Aorta (tissue), 5 donors: ENCODE data around the gene ADCY10. TPM values are rescaled to one million over a fixed set of nuclear protein-coding genes. Genes with fewer than 3 reads are reported as not detected.

Experiments
- ATAC-seq: fragments of 200-7000 bp; cut with Tn5 transposase; one replicate; pipeline ENCODE4 v1.9.1; 2022; ENCODE audit warnings: moderate library complexity; ENCODE audit not compliant: low FRiP score
- DNase-seq, 2 donors: peaks; one replicate each; pipeline ENCODE4 v3.0.0-alpha.2; 2020
- H3K27ac ChIP-seq, 2 donors: one replicate each; pipeline ENCODE4 v1.5.1; 2013; ENCODE audit warnings: low read length in 2 of 2, mild to moderate bottlenecking in 2 of 2, moderate library complexity in 2 of 2, control low read depth in 1 of 2, inconsistent platforms in 1 of 2, low read depth in 1 of 2
- H3K27me3 ChIP-seq, 2 donors: one replicate each; pipeline ENCODE4 v1.6.1; 2013; ENCODE audit warnings: control low read depth in 1 of 2, low read length in 1 of 2, mild to moderate bottlenecking in 1 of 2, moderate library complexity in 1 of 2; ENCODE audit not compliant: insufficient read depth in 2 of 2, control insufficient read depth in 1 of 2
- H3K36me3 ChIP-seq, 2 donors: one replicate each; pipeline ENCODE4 v1.6.1; 2013; ENCODE audit warnings: control low read depth in 1 of 2, low read length in 1 of 2, mild to moderate bottlenecking in 1 of 2; ENCODE audit not compliant: insufficient read depth in 2 of 2, control insufficient read depth in 1 of 2
- H3K4me1 ChIP-seq, 2 donors: one replicate each; pipeline ENCODE4 v1.6.1; 2013; ENCODE audit warnings: low read length in 2 of 2, control low read depth in 1 of 2, mild to moderate bottlenecking in 1 of 2, moderate library complexity in 1 of 2; ENCODE audit not compliant: insufficient read depth in 2 of 2, control insufficient read depth in 1 of 2
- H3K4me3 ChIP-seq, 2 donors: one replicate each; pipeline ENCODE4 v1.5.1; 2013; ENCODE audit warnings: low read length in 2 of 2, control low read depth in 1 of 2, mild to moderate bottlenecking in 1 of 2
- H3K9me3 ChIP-seq: one replicate; pipeline ENCODE4 v1.6.1; 2013; ENCODE audit warnings: mild to moderate bottlenecking, low read length; ENCODE audit not compliant: control insufficient read depth
- WGBS, 2 donors: extraction: QIAGEN DNeasy Blood & Tissue Kit; methylation state at CpG; one replicate each; pipeline ENCODE4 v1.1.7; 2013; 5-methylcytosine and 5-hydroxymethylcytosine counted together
- intact Hi-C, 2 donors: fragments of 100-400 bp; cut with DNase I; formaldehyde crosslinking; loops; one replicate each; pipeline versions ENCODE4 v1.14.2 to v1.15.0; 2022
- polyA plus RNA-seq, 2 donors: library from polyadenylated mRNA; stranded (reverse); fragments of 200-250 nt; gene quantifications; one replicate each; pipeline ENCODE4 v1.2.3, GENCODE V29; 2013
- total RNA-seq, 2 donors: library from RNA; stranded (reverse); fragmentation: NEBNext Ultra II Directional; extraction: Animal tissue kit (Norgen Biotek cat#: 25700); gene quantifications; one replicate each; pipeline ENCODE4 v1.2.1, GENCODE V29; 2021
- donor health status: healthy with polysubstance abuse.
- donor health status: Bipolar disorder and iron deficiency.
- donor health status: DM: no; HTN: no; CAD: no.
- donor health status: DM: no; HTN: no; CAD: no.
- donor health status: DM: yes; HTN: yes; CAD: no.

Gene ADCY10
- total and polyA plus RNA-seq, 4 donors, result 0.13 to 0.24 (median 0.16) TPM

DNA sequence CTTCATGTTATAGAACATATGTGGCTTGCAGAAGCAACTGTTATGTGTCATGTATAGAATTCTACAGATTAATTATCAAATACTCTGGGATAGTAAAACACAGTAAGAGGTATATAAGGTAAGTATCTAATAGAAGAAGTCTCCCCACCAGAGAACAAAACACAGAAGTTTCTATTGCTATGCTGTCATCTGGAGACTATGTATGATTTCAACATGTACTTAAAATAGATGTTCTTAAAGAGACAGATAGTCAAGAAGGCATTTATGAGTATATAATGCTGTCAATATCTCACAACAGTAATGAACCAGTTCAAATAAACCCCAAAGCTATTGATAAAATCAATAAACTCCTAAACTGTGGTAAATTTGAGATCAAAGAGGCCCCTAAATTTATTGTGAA, 8.1 kb upstream of the ADCY10 start:
- ATAC-seq (no peak), DNase-seq (no peak)
- Histone ChIP-seq H3K27ac (no peak overlapping the region), H3K4me1 (no peaks in the 10 kb centered on the region), H3K9me3 (no peaks in the 10 kb centered on the region), H3K4me3 (no peak overlapping the region), H3K36me3 (no peaks in the 10 kb centered on the region), H3K27me3 (no peaks in the 10 kb centered on the region)
- intact Hi-C loops, result no loop called here

DNA sequence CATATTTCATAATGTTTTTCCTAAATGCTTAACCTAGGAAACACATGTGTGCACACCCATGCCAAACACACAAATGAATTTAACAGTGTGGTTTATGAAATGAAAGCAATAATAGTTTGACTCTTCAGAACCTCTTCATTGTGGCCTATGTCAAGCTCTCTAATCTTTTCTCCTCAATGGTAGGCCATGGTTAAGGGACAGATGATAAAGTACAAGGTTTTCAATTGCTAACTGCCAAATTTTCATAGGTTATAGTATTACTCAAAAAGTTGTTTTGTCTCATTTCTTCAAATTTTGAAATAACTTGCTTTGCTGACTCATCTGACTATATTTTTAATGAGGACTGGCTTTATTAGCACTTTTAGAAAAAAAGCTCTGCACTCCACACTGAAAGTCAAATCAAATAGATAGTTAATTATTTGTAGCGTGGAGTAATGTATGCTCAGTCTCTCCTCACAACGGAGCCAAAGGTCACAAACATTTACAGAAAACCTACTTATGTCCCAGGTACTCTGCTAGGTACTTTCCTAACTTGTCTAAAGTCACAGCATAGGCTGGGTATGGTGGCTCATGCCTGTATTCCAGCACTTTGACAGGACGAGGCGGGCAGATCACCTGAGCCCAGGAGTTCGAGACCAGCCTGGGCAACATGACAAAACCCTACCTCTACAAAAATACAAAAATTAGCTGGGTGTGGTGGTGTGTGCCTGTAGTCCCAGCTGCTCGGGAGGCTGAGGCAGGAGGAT, 3.0 kb upstream of the ADCY10 start:
- WGBS, 2 donors, result 95 to 96% methylated on average over 6 of the region's 6 CpGs
- no peaks in the 10 kb centered on the region for H3K36me3 ChIP-seq
- H3K9me3 ChIP-seq, result no peaks in the 10 kb centered on the region
- H3K4me3 ChIP-seq, result no peak overlapping the region
- intact Hi-C loops, result no loop called here
- ATAC-seq, result no peak
- H3K27me3 ChIP-seq, result no peaks in the 10 kb centered on the region
- H3K4me1 ChIP-seq, result no peaks in the 10 kb centered on the region
- DNase-seq, result no peak
- H3K27ac ChIP-seq, result no peak overlapping the region

GRCh38 chr1:167915569-167915968, 1.6 kb upstream of the ADCY10 start:
- WGBS, 2 donors, result 92% methylated on average over 8 of the region's 8 CpGs
- no peaks in the 10 kb centered on the region for H3K4me1 ChIP-seq
- ATAC-seq, result no peak
- H3K4me3 ChIP-seq, result no peak overlapping the region
- no peaks in the 10 kb centered on the region for H3K27me3 ChIP-seq
- H3K27ac ChIP-seq, result no peak overlapping the region
- no peaks in the 10 kb centered on the region for H3K9me3 ChIP-seq
- no peaks in the 10 kb centered on the region for H3K36me3 ChIP-seq
- no peak for DNase-seq
- intact Hi-C loops, result no loop called here

- WGBS, 2 donors, result 84 to 86% methylated on average over 7 of the region's 7 CpGs
- Histone ChIP-seq H3K27me3 (no peaks in the 10 kb centered on the region), H3K9me3 (no peaks in the 10 kb centered on the region), H3K36me3 (no peaks in the 10 kb centered on the region), H3K4me1 (no peaks in the 10 kb centered on the region), H3K27ac (no peak overlapping the region), H3K4me3 (no peak overlapping the region)
- no peak for DNase-seq
- intact Hi-C loops, result no loop called here
- no peak for ATAC-seq
Observed at GRCh38 chr1:167912294-167912693, 1.6 kb downstream of the ADCY10 start.

- no peaks in the 10 kb centered on the region for H3K9me3 ChIP-seq
- no peak for ATAC-seq
- no peak for DNase-seq
- intact Hi-C loops, result no loop called here
- WGBS, 2 donors, result 5 to 7% methylated on average over 8 of the region's 8 CpGs
- H3K27me3 ChIP-seq, result no peaks in the 10 kb centered on the region
- H3K27ac ChIP-seq, result no peak overlapping the region
- H3K4me1 ChIP-seq, result no peaks in the 10 kb centered on the region
- H3K4me3 ChIP-seq, result no peak overlapping the region
- no peaks in the 10 kb centered on the region for H3K36me3 ChIP-seq
Observed at GRCh38 chr1:167911413-167911812, 2.5 kb downstream of the ADCY10 start.

- intact Hi-C loops, result no loop called here
Observed at GRCh38 chr1:167910530-167910929, 3.4 kb downstream of the ADCY10 start.

DNA sequence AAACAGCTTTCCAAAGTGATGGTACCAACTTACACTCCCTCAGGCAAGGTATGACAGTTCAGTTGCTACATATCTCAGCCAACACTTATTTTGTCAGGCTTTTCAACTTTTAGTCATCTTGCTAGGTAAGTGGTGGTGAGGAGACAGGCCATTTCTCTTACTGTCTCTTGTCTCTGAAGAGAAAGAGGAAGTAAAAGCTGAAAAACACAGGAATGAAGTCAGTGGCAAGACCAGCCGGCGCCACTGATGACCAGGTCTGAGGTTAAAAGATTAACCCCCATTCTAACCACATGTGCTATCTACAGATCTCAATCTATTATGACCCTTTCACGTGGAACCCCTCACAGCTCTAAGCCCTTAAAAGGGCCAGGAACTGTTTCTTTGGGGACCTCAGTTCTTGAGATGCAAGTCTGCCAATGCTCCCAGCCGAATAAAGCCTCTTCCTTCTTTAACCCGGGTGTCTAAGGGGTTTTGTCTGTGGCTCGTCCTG, 4.2 kb downstream of the ADCY10 start:
- Histone ChIP-seq H3K36me3 (no peaks in the 10 kb centered on the region), H3K27ac (no peak overlapping the region), H3K27me3 (no peaks in the 10 kb centered on the region), H3K4me1 (no peaks in the 10 kb centered on the region), H3K9me3 (no peaks in the 10 kb centered on the region), H3K4me3 (no peak overlapping the region)
- DNase-seq, result no peak
- 95 to 96% methylated on average over 6 of the region's 6 CpGs for WGBS, 2 donors
- no peak for ATAC-seq
- intact Hi-C loops, result no loop called here

More at GRCh38 chr1:167910530-167910929, 3.4 kb downstream of the ADCY10 start:
- no peaks in the 10 kb centered on the region for H3K36me3 ChIP-seq
- H3K4me3 ChIP-seq, result no peak overlapping the region
- H3K4me1 ChIP-seq, result no peaks in the 10 kb centered on the region
- DNase-seq (no peak), ATAC-seq (no peak)
- H3K9me3 ChIP-seq, result no peaks in the 10 kb centered on the region
- H3K27ac ChIP-seq, result peak overlapping the region in 1 of 2 donors; percentile 45
- H3K27me3 ChIP-seq, result no peaks in the 10 kb centered on the region
- WGBS, 2 donors, result 45 to 54% methylated on average over 2 of the region's 2 CpGs

DNA sequence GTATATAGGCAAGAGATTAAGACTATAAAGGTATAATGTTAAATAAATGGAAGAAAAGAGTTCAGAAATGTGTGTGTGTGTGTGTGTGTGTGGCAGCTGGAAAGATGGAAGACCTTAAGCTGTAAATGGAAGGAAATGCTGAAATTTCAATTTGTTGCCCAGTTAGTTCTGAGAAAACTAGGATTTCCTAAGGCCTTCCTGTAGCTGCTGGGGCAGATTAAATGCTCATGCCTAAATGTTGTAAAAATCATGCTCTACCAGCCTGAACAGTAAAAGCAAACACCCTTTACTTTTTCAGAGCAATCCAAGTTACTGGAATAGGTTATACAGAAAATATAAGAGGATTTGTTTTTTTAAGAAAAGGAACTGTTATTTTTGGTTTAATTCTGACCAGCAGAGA, 8.3 kb downstream of the ADCY10 start:
- intact Hi-C loops, result no loop called here
- no peak for ATAC-seq
- H3K36me3 ChIP-seq, result no peaks in the 10 kb centered on the region

GRCh38 chr1:167905182-167905581, 8.8 kb downstream of the ADCY10 start:
- intact Hi-C loops, result no loop called here
- Histone ChIP-seq H3K36me3 (no peaks in the 10 kb centered on the region), H3K4me1 (no peaks in the 10 kb centered on the region), H3K27me3 (no peaks in the 10 kb centered on the region), H3K9me3 (no peaks in the 10 kb centered on the region), H3K27ac (no peak overlapping the region), H3K4me3 (no peak overlapping the region)
- ATAC-seq (peak; percentile 44), DNase-seq (no peak)
- 89 to 96% methylated on average over 3 of the region's 3 CpGs for WGBS, 2 donors

More for the DNA sequence above, 8.3 kb downstream of the ADCY10 start:
- no peaks in the 10 kb centered on the region for H3K4me1 ChIP-seq
- DNase-seq, result no peak
- H3K4me3 ChIP-seq, result no peak overlapping the region
- no peak overlapping the region for H3K27ac ChIP-seq
- H3K27me3 ChIP-seq, result no peaks in the 10 kb centered on the region
- H3K9me3 ChIP-seq, result no peaks in the 10 kb centered on the region
